HCT116 (cell line): Measurements from ENCODE around the gene CCNJL.

ENCODE experiments used
- CTCF ChIP-seq, 3 experiments: fragments of 200-600 bp in 1 of 3; sonication (generic) in 1 of 3; IDR thresholded peaks in 2 of 3; conservative IDR thresholded peaks in 1 of 3; 2 replicates each; pipeline ENCODE4 v1.5.1; 2012 to 2017; ENCODE audit warnings: low read depth in 2 of 3, low read length in 2 of 3, antibody characterized with exemption in 1 of 3, borderline replicate concordance in 1 of 3, control low read depth in 1 of 3, mild to moderate bottlenecking in 1 of 3, mixed read lengths in 1 of 3, mixed run types in 1 of 3, moderate library complexity in 1 of 3; ENCODE audit not compliant: insufficient read depth in 1 of 3
- JUND ChIP-seq: IDR thresholded peaks from 2 replicates; pipeline ENCODE4 v1.6.1; 2012
- POLR2A ChIP-seq: IDR thresholded peaks from 2 replicates; pipeline ENCODE4 v1.7.0; 2011; ENCODE audit warnings: borderline replicate concordance; ENCODE audit not compliant: insufficient read depth, insufficient read length; ENCODE audit errors: extremely low read depth
- RAD21 ChIP-seq: IDR thresholded peaks from 2 replicates; pipeline ENCODE4 v1.6.1; 2012; ENCODE audit warnings: low read depth, mild to moderate bottlenecking
- SIN3A ChIP-seq: IDR thresholded peaks from 2 replicates; pipeline ENCODE4 v1.6.1; 2012; ENCODE audit warnings: low read depth
- SP1 ChIP-seq: IDR thresholded peaks from 2 replicates; pipeline ENCODE4 v1.6.1; 2012; ENCODE audit warnings: low read depth

GRCh38 chr5:160269017-160269416 is 43.3 kb downstream of the CCNJL start:
- TF ChIP-seq CTCF (IDR thresholded peaks at IDR 0.05 in 2 of 3, conservative IDR thresholded peaks at IDR 0.05 in 1 of 3; ENCODE audit: borderline replicate concordance in 1 of 3, insufficient read depth in 1 of 3, low read depth in 2 of 3, low read length in 2 of 3): no peak
- TF ChIP-seq SIN3A: no peak
- no peak for TF ChIP-seq SP1
- no peak for TF ChIP-seq RAD21
- no peak for TF ChIP-seq JUND
- TF ChIP-seq POLR2A: no peak
